ENCODE data around the gene STX17.

The STX17 gene

DNA sequence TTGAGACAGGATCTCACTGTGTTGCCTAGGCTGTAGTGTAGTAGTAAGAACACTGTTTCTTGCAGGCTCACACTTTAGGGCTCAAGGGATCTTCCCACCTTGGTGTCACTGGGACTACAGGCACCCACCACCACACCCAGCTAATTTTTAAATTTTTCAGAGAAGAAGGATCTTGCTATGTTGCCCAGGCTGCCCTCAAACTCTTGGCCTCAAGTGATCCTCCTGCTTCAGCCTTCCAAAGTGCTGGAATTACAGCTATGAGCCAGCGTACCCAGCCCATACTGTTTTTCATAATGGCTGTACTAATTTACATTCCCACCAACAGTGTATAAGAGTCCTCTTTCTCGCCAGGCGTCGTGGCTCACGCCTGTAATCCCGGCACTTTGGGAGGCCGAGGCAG lies 5.1 kb downstream of the STX17 start:
- no peak for DNase-seq

- DNase-seq: no peak
Measured at GRCh38 chr9:99916650-99917049, 10.2 kb downstream of the STX17 start.

DNA sequence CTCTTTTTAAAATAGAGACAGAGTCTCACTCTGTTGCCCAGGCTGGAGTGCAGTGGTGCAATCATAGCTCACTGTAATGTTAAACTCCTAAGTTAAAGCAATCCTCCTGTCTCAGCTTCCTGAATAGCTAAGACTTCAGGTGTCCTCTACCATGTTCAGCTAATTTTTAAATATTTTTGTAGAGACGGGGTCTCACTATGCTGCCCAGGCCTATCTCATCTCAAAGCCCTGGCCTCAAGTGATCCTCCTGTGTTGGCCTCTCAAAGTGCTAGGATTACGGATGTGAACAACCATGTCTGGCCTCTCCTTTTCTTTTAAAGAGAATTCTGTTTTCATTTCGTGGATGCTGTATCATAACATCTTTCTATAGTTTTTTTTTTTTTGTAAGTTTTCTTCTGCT lies 11.7 kb downstream of the STX17 start:
- no peak for DNase-seq

- DNase-seq: no peak
Measured at GRCh38 chr9:99919930-99920329, 13.5 kb downstream of the STX17 start.

- no peak for DNase-seq
Measured at GRCh38 chr9:99921875-99922710, 15.6 kb downstream of the STX17 start.

DNA sequence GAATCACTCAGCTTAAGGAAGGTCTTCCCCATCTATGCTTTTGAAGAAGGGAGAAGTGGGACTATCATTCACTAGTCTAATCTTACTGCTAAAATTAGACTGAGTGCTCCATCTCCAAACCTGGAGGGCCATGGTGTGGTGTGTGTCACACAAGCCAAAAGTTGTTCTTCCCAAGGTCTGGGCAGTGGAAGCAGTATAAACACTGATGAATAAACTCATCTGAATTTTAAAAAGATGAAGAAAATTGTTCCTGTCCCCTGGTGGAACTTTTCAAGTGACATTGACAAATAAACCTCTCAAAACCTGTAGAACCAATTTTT lies 16.2 kb downstream of the STX17 start:
- no peak for DNase-seq

DNA sequence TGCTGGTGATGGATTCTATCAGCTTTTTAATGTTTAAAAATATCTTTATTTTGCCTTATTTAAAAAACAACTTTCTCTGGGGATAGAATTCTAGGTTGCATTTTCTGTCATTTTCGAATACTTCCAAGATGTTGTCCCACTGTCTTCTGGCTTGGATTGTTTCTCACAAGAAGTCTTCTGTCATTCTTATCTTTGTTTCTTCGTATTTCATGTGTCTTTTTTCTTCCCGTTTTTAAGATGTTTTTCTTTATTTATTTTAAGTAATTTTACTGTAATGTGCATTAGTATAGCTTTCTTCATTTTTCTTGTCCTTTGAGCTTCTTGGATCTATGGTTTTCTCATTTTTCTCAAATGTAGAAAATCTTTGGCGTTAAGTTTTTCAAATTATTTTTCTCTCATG lies 19.1 kb downstream of the STX17 start:
- DNase-seq: no peak

GRCh38 chr9:99929652-99930051 lies 23.2 kb downstream of the STX17 start:
- no peak for DNase-seq

GRCh38 chr9:99931155-99931840 lies 24.8 kb downstream of the STX17 start:
- no peak for DNase-seq

- no peak for DNase-seq
Measured at GRCh38 chr9:99936947-99937587, 30.6 kb downstream of the STX17 start.

DNA sequence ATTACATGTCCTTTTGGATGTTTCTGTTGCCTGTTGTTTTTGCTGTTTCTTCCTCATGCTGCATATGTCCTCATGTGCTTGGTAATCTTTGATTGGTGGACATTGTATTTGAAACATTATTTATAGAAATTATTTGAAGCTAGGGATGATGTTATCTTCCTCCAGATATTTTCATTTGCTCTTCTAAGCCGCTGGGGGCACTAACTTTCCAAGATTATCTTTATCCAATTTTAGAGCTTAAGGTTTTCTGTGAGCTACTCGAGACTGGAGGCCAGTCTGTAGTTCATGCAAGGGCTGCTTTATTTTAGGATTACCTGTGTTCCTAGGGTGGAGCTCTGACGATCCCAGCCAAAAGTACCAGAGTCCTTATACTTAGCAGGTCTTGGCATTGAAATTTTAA lies 40.9 kb downstream of the STX17 start:
- DNase-seq: no peak

GRCh38 chr9:99948482-99948881 lies 42.0 kb downstream of the STX17 start:
- DNase-seq: no peak

DNA sequence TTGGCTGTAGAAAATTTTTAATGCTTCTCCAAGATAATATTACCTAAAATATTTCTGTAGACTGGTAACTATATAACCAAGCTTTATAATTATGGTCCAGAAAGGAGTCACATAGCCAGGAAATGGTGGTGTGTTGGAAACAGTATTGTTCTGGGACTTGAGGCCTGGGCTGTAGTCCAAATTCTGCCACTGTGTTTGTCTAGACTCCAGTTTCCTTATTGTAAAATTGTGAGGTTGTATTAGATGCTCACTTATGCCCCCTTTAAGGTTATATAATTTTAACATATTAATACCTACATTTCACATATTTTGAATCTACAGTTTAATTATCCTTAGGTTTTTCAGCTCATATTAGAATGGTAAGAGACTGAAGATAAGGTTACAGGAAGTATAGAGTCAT lies 42.4 kb downstream of the STX17 start:
- DNase-seq: no peak

- no peak for DNase-seq
Measured at GRCh38 chr9:99953861-99954507, 47.5 kb downstream of the STX17 start.

GRCh38 chr9:99954819-99955218 lies 48.4 kb downstream of the STX17 start:
- no peak for DNase-seq

DNA sequence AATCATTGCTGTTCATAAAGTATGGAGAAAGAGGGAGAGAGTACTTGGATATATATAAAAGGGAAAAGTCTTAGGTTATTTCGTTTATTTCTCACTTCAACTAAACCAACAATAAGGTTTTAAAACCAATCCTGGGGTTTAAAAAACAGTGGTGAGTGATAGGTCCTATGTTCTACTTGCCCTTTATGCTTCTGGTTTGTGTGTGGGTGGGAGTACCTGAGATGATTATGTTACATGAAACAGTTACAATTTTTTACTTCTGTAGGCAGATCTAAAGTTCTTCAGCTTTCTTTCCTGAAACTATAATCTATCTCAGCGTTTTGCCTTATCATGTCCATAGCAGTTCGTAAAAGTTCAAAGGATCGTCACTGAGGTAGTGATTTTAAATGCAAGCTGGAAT lies 49.2 kb downstream of the STX17 start:
- DNase-seq: no peak

DNA sequence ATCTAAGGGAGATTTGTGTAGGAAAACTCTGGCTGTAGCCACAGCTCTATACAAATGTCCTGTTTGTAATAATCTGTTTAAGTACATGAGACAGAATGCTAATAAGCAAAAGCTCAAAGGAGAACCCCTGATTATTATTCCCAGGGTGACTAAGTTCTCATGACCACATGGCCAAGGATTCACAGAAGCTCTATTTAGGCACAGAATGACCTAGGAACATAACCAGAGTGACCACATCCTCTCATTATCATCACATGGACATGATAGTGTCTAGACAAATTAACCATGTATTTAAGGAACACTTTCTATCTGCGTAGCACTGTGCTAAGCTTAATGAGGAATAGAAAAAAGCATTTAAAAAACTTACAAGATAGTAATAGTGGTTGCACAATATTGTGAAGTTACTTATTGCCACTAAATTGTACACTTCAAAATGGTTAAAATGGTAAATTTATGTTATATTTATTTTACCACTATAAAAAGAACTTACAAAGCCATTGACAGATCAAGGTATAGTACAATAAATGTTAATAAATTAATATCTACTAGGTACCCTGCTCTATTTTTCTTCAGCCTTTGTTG lies 56.3 kb downstream of the STX17 start:
- no peak for DNase-seq

DNA sequence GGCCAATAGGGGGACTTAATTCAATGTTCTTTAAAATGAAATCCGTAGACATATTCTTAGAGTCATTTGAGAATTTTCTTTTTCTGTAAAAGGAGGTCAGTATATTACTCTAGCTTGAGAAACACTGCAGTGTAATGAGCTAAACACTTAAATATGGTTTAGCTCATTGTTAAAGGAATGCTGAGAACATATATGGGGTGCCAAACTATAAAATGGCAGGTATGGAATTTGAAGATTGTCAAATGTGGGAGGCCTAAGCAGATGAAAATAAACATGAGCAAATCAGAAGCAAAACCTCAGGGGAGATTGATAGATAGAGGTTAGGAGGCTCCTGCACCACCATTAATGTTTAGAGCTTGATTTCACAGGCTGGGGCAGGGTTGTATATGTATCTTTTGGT lies 57.9 kb downstream of the STX17 start:
- no peak for DNase-seq

DNA sequence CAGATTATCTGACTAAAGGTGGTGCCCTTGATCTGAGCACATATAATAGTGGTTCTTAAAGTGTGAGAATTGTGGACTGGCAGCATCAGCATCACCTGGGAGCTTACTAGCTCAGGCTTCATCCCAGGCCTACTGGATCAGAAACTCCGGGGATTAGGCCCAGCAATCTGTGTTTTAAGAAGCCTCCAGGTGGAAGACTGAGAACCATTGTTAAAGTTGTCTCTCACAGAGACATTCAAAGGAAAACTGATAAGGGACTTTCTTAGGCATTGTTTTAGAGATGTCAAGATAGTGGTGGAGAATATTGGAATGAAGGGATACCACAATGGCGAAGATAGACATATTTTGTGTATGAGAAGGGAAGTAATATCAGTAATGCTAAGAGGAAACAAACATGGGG lies 59.5 kb downstream of the STX17 start:
- DNase-seq: no peak

GRCh38 chr9:99966716-99967115 lies 60.3 kb downstream of the STX17 start:
- DNase-seq: no peak

DNA sequence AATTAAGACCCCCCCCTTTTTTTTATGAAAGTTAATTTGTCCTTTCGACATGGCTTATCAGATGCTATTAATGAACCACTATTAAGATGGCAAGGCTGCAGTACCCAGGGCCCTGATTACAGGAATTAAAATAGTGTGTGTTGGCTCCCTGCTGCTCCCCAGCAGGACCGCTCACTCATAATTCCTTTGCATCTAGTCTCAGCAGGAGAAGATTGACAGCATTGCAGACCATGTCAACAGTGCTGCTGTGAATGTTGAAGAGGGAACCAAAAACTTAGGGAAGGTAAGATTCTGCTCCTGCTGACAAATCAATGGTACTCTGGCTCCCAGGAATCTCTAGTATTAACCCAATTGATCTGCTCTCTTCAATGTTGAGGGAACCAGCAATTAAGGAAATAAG lies 61.0 kb downstream of the STX17 start:
- DNase-seq: no peak

DNA sequence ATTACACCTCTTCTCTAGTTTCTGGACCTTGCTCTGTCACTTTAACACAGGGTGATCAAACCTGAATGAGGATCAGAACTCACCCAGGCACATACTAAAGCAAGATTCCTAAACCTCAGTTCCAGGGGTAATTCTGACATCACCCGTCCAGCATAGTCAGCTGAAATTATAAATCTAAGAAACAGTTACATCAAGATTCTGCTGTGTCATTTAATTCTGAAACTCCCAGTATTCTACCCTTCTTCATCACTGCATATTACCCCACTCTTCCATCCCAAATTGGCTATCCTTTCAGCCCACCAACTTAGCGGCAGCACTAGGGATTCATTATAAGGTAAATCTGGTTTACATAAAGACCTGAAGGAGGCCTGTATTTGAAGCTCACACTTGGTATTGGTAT lies 64.0 kb downstream of the STX17 start:
- DNase-seq: no peak

GRCh38 chr9:99971410-99971809 lies 65.0 kb downstream of the STX17 start:
- no peak for DNase-seq
